OCI-LY7 (cell line): Measurements from ENCODE around the gene FAM185A. TPM values are rescaled to one million over a fixed set of nuclear protein-coding genes. Genes with fewer than 3 reads are reported as not detected.

ENCODE experiments used
- BruUV-seq: library from RNA; stranded (reverse); fragments of 400-500 nt; replicated peaks from 2 replicates; lab custom pipeline; 2021; lab: Mats Ljungman, UMichigan
- CTCF ChIA-PET: fragments of 300-600 bp; sonication (Branson Sonifier 250); formaldehyde crosslinking; loops from one replicate; lab custom pipeline; 2022; ENCODE audit warnings: antibody characterized with exemption; ENCODE audit not compliant: unreplicated experiment; lab: Charles Lee
- POLR2A ChIA-PET: fragments of 300-600 bp; sonication (Branson Sonifier 250); formaldehyde crosslinking; loops from one replicate; lab custom pipeline; 2022; ENCODE audit warnings: antibody characterized with exemption; lab: Charles Lee
- DNase-seq: peaks from one replicate; pipeline ENCODE4 v3.0.0-alpha.2; 2015; ENCODE audit warnings: low spot score
- H2AFZ ChIP-seq: fragments of 200-600 bp; sonication (generic), shearing (Covaris generic); 2 replicates; pipeline ENCODE4 v1.6.1; 2014; ENCODE audit warnings: mild to moderate bottlenecking, antibody characterized with exemption, low read length, moderate library complexity
- H3K27ac ChIP-seq: fragments of 200-600 bp; sonication (generic); 2 replicates; pipeline ENCODE4 v1.5.1; 2014; ENCODE audit warnings: mixed run types, low read depth, mild to moderate bottlenecking, moderate library complexity, low read length, inconsistent platforms; ENCODE audit not compliant: poor library complexity, severe bottlenecking
- H3K36me3 ChIP-seq: fragments of 200-600 bp; sonication (generic); 2 replicates; pipeline ENCODE4 v1.6.1; 2014; ENCODE audit warnings: mild to moderate bottlenecking, antibody characterized with exemption, low read length, moderate library complexity, mixed read lengths; ENCODE audit not compliant: insufficient read depth
- H3K4me1 ChIP-seq: fragments of 200-600 bp; sonication (generic); 2 replicates; pipeline ENCODE4 v1.5.1; 2014; ENCODE audit warnings: mild to moderate bottlenecking, low read length; ENCODE audit not compliant: insufficient read depth, poor library complexity, severe bottlenecking
- H3K4me2 ChIP-seq: fragments of 200-600 bp; sonication (generic); 2 replicates; pipeline ENCODE4 v1.6.1; 2014; ENCODE audit warnings: mild to moderate bottlenecking, low read length
- H3K4me3 ChIP-seq: fragments of 200-600 bp; sonication (generic); 2 replicates; pipeline ENCODE4 v1.5.1; 2014; ENCODE audit warnings: mild to moderate bottlenecking, low read depth, low read length; ENCODE audit not compliant: poor library complexity, severe bottlenecking
- H3K79me2 ChIP-seq: fragments of 200-600 bp; sonication (generic); 2 replicates; pipeline ENCODE4 v1.6.1; 2016; ENCODE audit warnings: low read depth, mild to moderate bottlenecking, low read length, moderate library complexity, mixed read lengths; ENCODE audit not compliant: insufficient read depth
- H3K9me2 ChIP-seq: fragments of 200-600 bp; sonication (generic); 2 replicates; pipeline ENCODE4 v1.6.1; 2016; ENCODE audit warnings: mild to moderate bottlenecking, low read length, mixed read lengths; ENCODE audit not compliant: insufficient read depth
- H3K9me3 ChIP-seq: fragments of 200-600 bp; sonication (generic); 2 replicates; pipeline ENCODE4 v1.6.1; 2014; ENCODE audit warnings: mild to moderate bottlenecking, mixed run types, low read length, mixed read lengths
- H4K20me1 ChIP-seq: fragments of 200-600 bp; sonication (generic); 2 replicates; pipeline ENCODE4 v1.6.1; 2014; ENCODE audit warnings: mild to moderate bottlenecking, antibody characterized with exemption, low read length, moderate library complexity, mixed read lengths; ENCODE audit not compliant: insufficient read depth
- CTCF ChIP-seq: fragments of 200-600 bp; sonication (generic); conservative IDR thresholded peaks from 2 replicates; pipeline ENCODE4 v1.5.1; 2014; ENCODE audit warnings: mild to moderate bottlenecking, antibody characterized with exemption, low read length, moderate library complexity, mixed read lengths
- EZH2phosphoT487 ChIP-seq: fragments of 200-600 bp; sonication (generic); IDR thresholded peaks from 2 replicates; pipeline ENCODE4 v1.6.1; 2018; ENCODE audit warnings: low read depth, borderline replicate concordance, mild to moderate bottlenecking, mixed run types, antibody characterized with exemption, low read length, moderate library complexity, mixed read lengths
- intact Hi-C: fragments of 100-400 bp; cut with micrococcal nuclease; formaldehyde crosslinking; loops from one replicate; pipeline ENCODE4 v1.10.0; 2022; ENCODE audit not compliant: unreplicated experiment
- total RNA-seq, 2 experiments: library from RNA; depleted of rRNA in 1 of 2; stranded (reverse); fragments of >200 nt in 1 of 2; shearing (Covaris generic) in 1 of 2; gene quantifications; 2 replicates each; pipeline ENCODE4 v1.2.3, GENCODE V29; 2014 to 2022

FAM185A gene
- total RNA-seq, 2 experiments from 2014 or later, result 10.3 to 10.4 TPM

- Histone ChIP-seq H3K27ac (no peak overlapping the region), H3K9me3 (no peaks in the 10 kb centered on the region), H2AFZ (no peak overlapping the region), H3K4me2 (no peak overlapping the region), H3K36me3 (no peaks in the 10 kb centered on the region), H3K4me3 (no peak overlapping the region), H3K9me2 (no peaks in the 10 kb centered on the region), H3K4me1 (no peaks in the 10 kb centered on the region), H4K20me1 (no peaks in the 10 kb centered on the region), H3K79me2 (no peaks in the 10 kb centered on the region)
- POLR2A ChIA-PET, result interaction anchor here (1.4 kb wide), 1 partner anchor 14 kb away, joined by 5 read pairs; no protein-coding TSS in a partner anchor
- no peak for DNase-seq
- TF ChIP-seq EZH2phosphoT487 (no peak), CTCF (no peak)
- intact Hi-C loops, result no loop called here
- CTCF ChIA-PET, result no interaction called here
- no TSS peak for BruUV-seq
These were observed 84.5 kb downstream of the FAM185A start for GRCh38 chr7:102833343-102833742.

- H4K20me1 ChIP-seq, result no peaks in the 10 kb centered on the region
- no peak for DNase-seq
- intact Hi-C loops, result no loop called here
- H3K9me3 ChIP-seq, result no peaks in the 10 kb centered on the region
- no peaks in the 10 kb centered on the region for H3K4me1 ChIP-seq
- no peak overlapping the region for H3K27ac ChIP-seq
- H3K9me2 ChIP-seq, result no peaks in the 10 kb centered on the region
- no peaks in the 10 kb centered on the region for H3K79me2 ChIP-seq
- no peak overlapping the region for H3K4me2 ChIP-seq
- no peak overlapping the region for H3K4me3 ChIP-seq
- ChIA-PET POLR2A (no interaction called here), CTCF (no interaction called here)
- H2AFZ ChIP-seq, result no peak overlapping the region
- TF ChIP-seq CTCF (no peak), EZH2phosphoT487 (no peak)
- no peaks in the 10 kb centered on the region for H3K36me3 ChIP-seq
- BruUV-seq, result no TSS peak
These were observed 85.7 kb downstream of the FAM185A start for GRCh38 chr7:102834466-102834865.

- Histone ChIP-seq H3K79me2 (no peaks in the 10 kb centered on the region), H2AFZ (no peak overlapping the region), H3K4me1 (no peaks in the 10 kb centered on the region), H3K36me3 (no peaks in the 10 kb centered on the region), H3K9me2 (no peaks in the 10 kb centered on the region), H3K4me2 (no peak overlapping the region), H4K20me1 (no peaks in the 10 kb centered on the region), H3K9me3 (no peaks in the 10 kb centered on the region), H3K27ac (no peak overlapping the region), H3K4me3 (no peak overlapping the region)
- ChIA-PET POLR2A (no interaction called here), CTCF (no interaction called here)
- no peak for DNase-seq
- intact Hi-C loops, result no loop called here
- TF ChIP-seq CTCF (no peak), EZH2phosphoT487 (no peak)
- no TSS peak for BruUV-seq
These were observed 86.2 kb downstream of the FAM185A start for GRCh38 chr7:102834999-102835398.
